ENCODE measurements around the gene MTMR6. TPM values are rescaled to one million over a fixed set of nuclear protein-coding genes. Genes with fewer than 3 reads are reported as not detected.

The MTMR6 gene
- total RNA-seq, 1 experiment from 2014 or later, result 28.9 TPM

DNA sequence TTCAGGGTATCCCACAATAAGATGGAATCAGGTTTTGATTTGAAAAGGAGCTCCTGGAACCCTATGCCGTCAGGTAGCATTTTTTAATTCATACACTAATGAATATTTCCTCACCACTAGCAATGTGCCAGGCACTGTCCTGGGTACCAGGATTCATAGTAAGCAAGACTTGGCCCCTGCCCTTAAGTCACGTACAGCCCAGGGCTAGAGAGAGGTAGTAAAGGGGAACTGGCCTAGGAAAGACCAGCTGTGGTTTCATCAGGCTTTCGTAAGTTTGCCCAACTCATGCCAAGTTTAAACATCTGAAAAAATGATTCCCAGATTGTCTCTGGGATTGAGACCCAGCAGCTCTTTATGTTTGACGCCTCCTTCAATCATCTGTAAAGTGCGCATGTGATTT is 69.3 kb downstream of the MTMR6 start:
- H3K27ac ChIP-seq (ENCODE audit: low read depth, low read length, poor library complexity, severe bottlenecking), result no peak overlapping the region
- TF ChIP-seq EZH2 (IDR thresholded peaks at IDR 0.05; ENCODE audit: borderline replicate concordance, low read depth, low read length, poor library complexity, severe bottlenecking), result no peak
- no peaks in the 10 kb centered on the region for H3K27me3 ChIP-seq (replicated peaks; ENCODE audit: insufficient read depth, low read depth, low read length, poor library complexity)
- H3K4me3 ChIP-seq (ENCODE audit: low read depth, low read length, poor library complexity, severe bottlenecking), result no peak overlapping the region
- intact Hi-C loops (cut with micrococcal nuclease; ENCODE audit: unreplicated experiment), result no loop called here
- H3K9me3 ChIP-seq (ENCODE audit: low read depth, low read length, poor library complexity, severe bottlenecking), result no peaks in the 10 kb centered on the region
- POLR2A ChIA-PET (ENCODE audit: low non-redundant PET), result no interaction called here
- DNase-seq (ENCODE audit: low spot score), result no peak
- no peaks in the 10 kb centered on the region for H3K36me3 ChIP-seq (ENCODE audit: insufficient read depth, low read length, poor library complexity, severe bottlenecking)
- CTCF ChIA-PET, result no interaction called here
- BruUV-seq (replicated peaks), result no TSS peak
- H3K4me1 ChIP-seq (ENCODE audit: insufficient read depth, low read length, poor library complexity, severe bottlenecking), result peaks cover 7% of the 10 kb centered on the region

DNA sequence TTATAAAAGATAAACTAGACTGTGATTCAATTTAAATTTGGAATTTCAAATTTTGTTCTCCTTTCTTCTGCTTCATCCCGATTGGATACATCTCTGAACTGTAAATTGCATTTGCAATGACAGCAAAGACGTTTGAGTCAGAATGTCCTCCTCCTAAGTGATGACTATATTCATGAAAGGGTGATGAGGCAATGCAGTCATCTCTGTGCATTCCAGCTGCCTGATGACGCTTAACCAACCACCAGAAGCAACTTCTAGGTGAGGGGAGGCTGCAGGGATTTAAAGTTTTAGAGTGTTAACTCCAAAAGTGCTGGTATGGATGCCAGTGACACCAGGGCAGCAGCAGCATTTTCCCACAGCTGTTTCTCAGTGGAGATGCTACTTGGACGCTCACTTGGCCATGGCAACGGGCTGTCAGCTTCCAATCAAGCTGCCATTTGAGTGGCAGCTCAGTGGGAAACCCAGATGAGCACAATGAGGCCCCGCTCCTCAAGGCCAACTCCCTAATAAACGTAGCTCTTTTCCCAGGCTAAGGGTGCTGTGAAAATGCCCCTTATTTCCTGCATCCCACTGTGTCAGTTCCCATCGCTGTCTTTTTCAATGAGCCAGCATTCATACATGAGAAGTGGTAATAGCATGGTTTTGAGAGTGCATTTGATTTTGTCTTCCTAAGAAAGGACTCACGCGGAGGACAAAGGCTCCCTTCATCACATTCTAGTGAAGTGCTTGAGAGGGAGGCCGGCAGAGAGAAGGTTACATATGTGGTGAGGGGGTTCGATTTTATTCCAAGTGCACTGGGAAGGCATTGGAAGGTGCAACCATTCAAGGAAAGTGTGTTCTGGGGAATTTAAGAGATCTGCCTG is 70.0 kb downstream of the MTMR6 start:
- CTCF ChIA-PET, result no interaction called here
- H3K27ac ChIP-seq (ENCODE audit: low read depth, low read length, poor library complexity, severe bottlenecking), result no peak overlapping the region
- no TSS peak for BruUV-seq (replicated peaks)
- H3K36me3 ChIP-seq (ENCODE audit: insufficient read depth, low read length, poor library complexity, severe bottlenecking), result no peaks in the 10 kb centered on the region
- intact Hi-C loops (cut with micrococcal nuclease; ENCODE audit: unreplicated experiment), result no loop called here
- TF ChIP-seq EZH2 (IDR thresholded peaks at IDR 0.05; ENCODE audit: borderline replicate concordance, low read depth, low read length, poor library complexity, severe bottlenecking), result no peak
- TF ChIP-seq, protein P1, sequence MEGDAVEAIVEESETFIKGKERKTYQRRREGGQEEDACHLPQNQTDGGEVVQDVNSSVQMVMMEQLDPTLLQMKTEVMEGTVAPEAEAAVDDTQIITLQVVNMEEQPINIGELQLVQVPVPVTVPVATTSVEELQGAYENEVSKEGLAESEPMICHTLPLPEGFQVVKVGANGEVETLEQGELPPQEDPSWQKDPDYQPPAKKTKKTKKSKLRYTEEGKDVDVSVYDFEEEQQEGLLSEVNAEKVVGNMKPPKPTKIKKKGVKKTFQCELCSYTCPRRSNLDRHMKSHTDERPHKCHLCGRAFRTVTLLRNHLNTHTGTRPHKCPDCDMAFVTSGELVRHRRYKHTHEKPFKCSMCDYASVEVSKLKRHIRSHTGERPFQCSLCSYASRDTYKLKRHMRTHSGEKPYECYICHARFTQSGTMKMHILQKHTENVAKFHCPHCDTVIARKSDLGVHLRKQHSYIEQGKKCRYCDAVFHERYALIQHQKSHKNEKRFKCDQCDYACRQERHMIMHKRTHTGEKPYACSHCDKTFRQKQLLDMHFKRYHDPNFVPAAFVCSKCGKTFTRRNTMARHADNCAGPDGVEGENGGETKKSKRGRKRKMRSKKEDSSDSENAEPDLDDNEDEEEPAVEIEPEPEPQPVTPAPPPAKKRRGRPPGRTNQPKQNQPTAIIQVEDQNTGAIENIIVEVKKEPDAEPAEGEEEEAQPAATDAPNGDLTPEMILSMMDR (conservative IDR thresholded peaks at IDR 0.05; ENCODE audit: low read depth, low read length), result no peak
- no peaks in the 10 kb centered on the region for H3K27me3 ChIP-seq (replicated peaks; ENCODE audit: insufficient read depth, low read depth, low read length, poor library complexity)
- peak; percentile 90 for DNase-seq (ENCODE audit: low spot score)
- peaks cover 7% of the 10 kb centered on the region for H3K4me1 ChIP-seq (ENCODE audit: insufficient read depth, low read length, poor library complexity, severe bottlenecking)
- no peak overlapping the region for H3K4me3 ChIP-seq (ENCODE audit: low read depth, low read length, poor library complexity, severe bottlenecking)
- H3K9me3 ChIP-seq (ENCODE audit: low read depth, low read length, poor library complexity, severe bottlenecking), result no peaks in the 10 kb centered on the region
- POLR2A ChIA-PET (ENCODE audit: low non-redundant PET), result no interaction called here

DNA sequence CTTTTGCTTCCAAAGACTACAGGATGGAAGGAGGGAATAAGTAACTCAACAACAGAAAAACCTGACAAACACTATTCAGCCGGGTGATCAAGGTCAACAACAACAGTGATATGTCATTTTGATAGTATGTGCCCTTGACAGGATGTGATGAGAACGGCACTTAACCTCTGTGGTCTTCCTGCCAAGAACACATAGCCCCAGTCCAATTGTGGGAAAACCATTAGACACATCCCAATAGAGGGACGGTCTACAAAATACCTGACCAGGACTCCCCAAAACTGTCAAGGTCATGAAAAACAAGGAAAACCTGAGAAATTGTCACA is 72.1 kb downstream of the MTMR6 start:
- no peak overlapping the region for H3K4me3 ChIP-seq (ENCODE audit: low read depth, low read length, poor library complexity, severe bottlenecking)
- ChIA-PET POLR2A (ENCODE audit: low non-redundant PET) (no interaction called here), CTCF (no interaction called here)
- BruUV-seq (replicated peaks), result no TSS peak
- no peaks in the 10 kb centered on the region for H3K27me3 ChIP-seq (replicated peaks; ENCODE audit: insufficient read depth, low read depth, low read length, poor library complexity)
- DNase-seq (ENCODE audit: low spot score), result no peak
- no peak for TF ChIP-seq EZH2 (IDR thresholded peaks at IDR 0.05; ENCODE audit: borderline replicate concordance, low read depth, low read length, poor library complexity, severe bottlenecking)
- TF ChIP-seq, protein P1 (conservative IDR thresholded peaks at IDR 0.05; ENCODE audit: low read depth, low read length), result no peak
- no peaks in the 10 kb centered on the region for H3K9me3 ChIP-seq (ENCODE audit: low read depth, low read length, poor library complexity, severe bottlenecking)
- peaks cover 7% of the 10 kb centered on the region for H3K4me1 ChIP-seq (ENCODE audit: insufficient read depth, low read length, poor library complexity, severe bottlenecking)
- H3K27ac ChIP-seq (ENCODE audit: low read depth, low read length, poor library complexity, severe bottlenecking), result no peak overlapping the region
- H3K36me3 ChIP-seq (ENCODE audit: insufficient read depth, low read length, poor library complexity, severe bottlenecking), result no peaks in the 10 kb centered on the region
- intact Hi-C loops (cut with micrococcal nuclease; ENCODE audit: unreplicated experiment), result no loop called here
